HepG2 (cell line): ENCODE measurements around the gene KCND3. TPM values are rescaled to one million over a fixed set of nuclear protein-coding genes. Genes with fewer than 3 reads are reported as not detected.

Experiments
- BATF2 ChIP-seq: sonication (generic); formaldehyde crosslinking; IDR thresholded peaks from 2 replicates; pipeline ENCODE4 v1.8.0; 2022; ENCODE audit warnings: mild to moderate bottlenecking, missing genetic modification reagents, moderate library complexity
- BCLAF1 ChIP-seq: fragments of 450-650 bp; IDR thresholded peaks from 2 replicates; pipeline ENCODE4 v1.6.1; 2017; ENCODE audit warnings: mild to moderate bottlenecking
- CHD4 ChIP-seq: fragments of 200-600 bp; sonication (generic); IDR thresholded peaks from 2 replicates; pipeline ENCODE4 v1.7.0; 2017; ENCODE audit warnings: mild to moderate bottlenecking, low read length, borderline replicate concordance
- DR1 ChIP-seq: sonication (generic); formaldehyde crosslinking; IDR thresholded peaks from 2 replicates; pipeline ENCODE4 v1.8.0; 2021; ENCODE audit warnings: mild to moderate bottlenecking, missing genetic modification reagents, inconsistent platforms
- ESRRA ChIP-seq: sonication (generic); formaldehyde crosslinking; IDR thresholded peaks from 2 replicates; pipeline ENCODE4 v1.5.1; 2020; ENCODE audit warnings: mild to moderate bottlenecking, low read depth, missing genetic modification reagents
- HNF4G ChIP-seq, 2 experiments: sonication (generic) in 1 of 2; formaldehyde crosslinking in 1 of 2; IDR thresholded peaks; 2 replicates each; pipeline versions ENCODE4 v1.4.0 to v1.6.1; 2011 to 2020; ENCODE audit warnings: borderline replicate concordance in 2 of 2, low read depth in 2 of 2, mild to moderate bottlenecking in 2 of 2, low read length in 1 of 2, missing genetic modification reagents in 1 of 2, moderate library complexity in 1 of 2
- KAT8 ChIP-seq: IDR thresholded peaks from 2 replicates; pipeline ENCODE4 v1.6.1; 2016; ENCODE audit warnings: missing genetic modification reagents, missing compliant biosample characterization
- KLF16 ChIP-seq, 2 experiments: sonication (generic) in 1 of 2; formaldehyde crosslinking in 1 of 2; IDR thresholded peaks; 2 replicates each; pipeline versions ENCODE4 v1.6.1 to v1.8.0; 2016 to 2023; ENCODE audit warnings: missing genetic modification reagents in 2 of 2, missing compliant biosample characterization in 1 of 2
- KLF6 ChIP-seq: IDR thresholded peaks from 2 replicates; pipeline ENCODE4 v1.8.0; 2016; ENCODE audit warnings: missing biosample characterization, missing genetic modification reagents
- MXD1 ChIP-seq: sonication (generic); formaldehyde crosslinking; IDR thresholded peaks from 2 replicates; pipeline ENCODE4 v1.4.0; 2020; ENCODE audit warnings: mild to moderate bottlenecking, missing genetic modification reagents
- NONO ChIP-seq, 2 experiments: fragments of 450-650 bp in 1 of 2; sonication (generic) in 1 of 2; formaldehyde crosslinking in 1 of 2; IDR thresholded peaks in 1 of 2; conservative IDR thresholded peaks in 1 of 2; 2 replicates each; pipeline versions ENCODE4 v1.6.1 to v1.8.0; 2017 to 2022; ENCODE audit warnings: mild to moderate bottlenecking in 1 of 2, missing genetic modification reagents in 1 of 2, moderate library complexity in 1 of 2
- RXRB ChIP-seq: IDR thresholded peaks from 2 replicates; pipeline ENCODE4 v1.6.1; 2016; ENCODE audit warnings: borderline replicate concordance, missing genetic modification reagents, missing compliant biosample characterization
- THAP9 ChIP-seq: sonication (generic); formaldehyde crosslinking; IDR thresholded peaks from 2 replicates; pipeline ENCODE4; 2020; ENCODE audit warnings: missing genetic modification reagents, mild to moderate bottlenecking, borderline replicate concordance
- TOPORS ChIP-seq: sonication (generic); formaldehyde crosslinking; IDR thresholded peaks from 2 replicates; pipeline ENCODE4 v1.8.0; 2023; ENCODE audit warnings: mild to moderate bottlenecking, missing genetic modification reagents
- USF2 ChIP-seq, 2 experiments: sonication (generic) in 1 of 2; formaldehyde crosslinking in 1 of 2; IDR thresholded peaks; 2 replicates each; pipeline versions ENCODE4 v1.5.1 to v1.6.1; 2011 to 2020; ENCODE audit warnings: borderline replicate concordance in 1 of 2, low read depth in 1 of 2, low read length in 1 of 2, mild to moderate bottlenecking in 1 of 2, missing genetic modification reagents in 1 of 2, moderate library complexity in 1 of 2
- ZKSCAN5 ChIP-seq: sonication (generic); formaldehyde crosslinking; IDR thresholded peaks from 2 replicates; pipeline ENCODE4 v1.5.1; 2020; ENCODE audit warnings: mild to moderate bottlenecking, missing genetic modification reagents
- ZNF766 ChIP-seq: sonication (generic); formaldehyde crosslinking; IDR thresholded peaks from 2 replicates; pipeline ENCODE4 v1.5.0; 2020; ENCODE audit warnings: missing genetic modification reagents, borderline replicate concordance
- polyA plus RNA-seq, 8 experiments: library from polyadenylated mRNA; depleted of rRNA in 3 of 8; stranded (reverse) in 7 of 8; unstranded in 1 of 8; fragments of >200 nt; fragmentation: Illumina TruSeq in 4 of 8; extraction: Trizol in 4 of 8; gene quantifications; 2 replicates each; pipeline versions ENCODE4 v1.2.1 to v1.2.3, GENCODE V29; 2011 to 2016; ENCODE audit warnings: low read depth in 4 of 8, missing spikeins in 1 of 8, mixed read lengths in 1 of 8; ENCODE audit not compliant: insufficient read depth in 1 of 8
- total RNA-seq, 5 experiments: library from RNA; depleted of rRNA; stranded (reverse); fragments of >200 nt; fragmentation: Illumina TruSeq; extraction: Trizol; gene quantifications; 2 replicates each; pipeline ENCODE4 v1.2.3, GENCODE V29; 2016; ENCODE audit warnings: low read depth in 1 of 5

The KCND3 gene
- total and polyA plus RNA-seq, 2 of the 13 experiments (the other 11 are each of a cell fraction or from before 2014, with no cell fraction given) = 0.04 TPM; not detected in 1

- no peak for TF ChIP-seq ZKSCAN5
- no peak for TF ChIP-seq NONO (IDR thresholded peaks at IDR 0.05)
- TF ChIP-seq NONO (CRISPR knock-in tag; conservative IDR thresholded peaks at IDR 0.05) = peak; percentile 79
- TF ChIP-seq USF2 (IDR thresholded peaks at IDR 0.05; ENCODE audit: low read depth, low read length) = peak; percentile 68
- TF ChIP-seq USF2 (CRISPR knock-in tag; IDR thresholded peaks at IDR 0.05; ENCODE audit: borderline replicate concordance) = peak; percentile 72; the same call in 1 of the 2 replicates
- no peak for TF ChIP-seq BCLAF1
- TF ChIP-seq MXD1 = peak; percentile 90
- peak; percentile 52; the same call in 1 of the 2 replicates for TF ChIP-seq THAP9 (CRISPR knock-in tag)
- TF ChIP-seq RXRB = peak; percentile 47; the same call in 1 of the 2 replicates
- TF ChIP-seq ZNF766 (CRISPR knock-in tag) = peak; percentile 85; the same call in 1 of the 2 replicates
- no peak for TF ChIP-seq HNF4G (IDR thresholded peaks at IDR 0.05; ENCODE audit: borderline replicate concordance, low read depth, low read length)
- 0 out of 2 replicates have a peak, but pooled peaks have one; percentile 43 for TF ChIP-seq HNF4G (CRISPR knock-in tag; IDR thresholded peaks at IDR 0.05; ENCODE audit: borderline replicate concordance, low read depth)
- TF ChIP-seq KAT8 (CRISPR knock-in tag) = peak; percentile 42; the same call in 1 of the 2 replicates
- 0 out of 4 replicates have a peak, but pooled peaks of 1 of the 2 experiments have one; percentile 34 for TF ChIP-seq KLF16 (CRISPR knock-in tag; IDR thresholded peaks at IDR 0.05)
- TF ChIP-seq TOPORS (CRISPR knock-in tag) = peak; percentile 41; the same call in 1 of the 2 replicates
- peak; percentile 54 for TF ChIP-seq DR1 (CRISPR knock-in tag)
- peak; percentile 65; the same call in 1 of the 2 replicates for TF ChIP-seq KLF6 (CRISPR knock-in tag)
- no peak for TF ChIP-seq ESRRA (CRISPR knock-in tag)
- TF ChIP-seq CHD4 = no peak
- peak; percentile 92; the same call in 1 of the 2 replicates for TF ChIP-seq BATF2 (CRISPR knock-in tag)
Observed at GRCh38 chr1:111739194-111739924, 250.1 kb downstream of the KCND3 start, which contains the start of gene INKA2 (continued).
